ENCODE measurements around the gene RPLP2.

The RPLP2 gene

GRCh38 chr11:777288-778255, 32.2 kb upstream of the RPLP2 start, which contains the start of gene GATD1:
Gene GATD1 (minus strand): TSS chr11:777487. CDS start chr11:777462, 25 bp downstream.
- Histone ChIP-seq H3K36me3 (ENCODE audit: control insufficient read depth, low read length) (peaks cover 49% of the 10 kb centered on the region), H3K79me2 (ENCODE audit: control insufficient read depth, low read length) (peaks cover 68% of the 10 kb centered on the region), H3K4me3 (ENCODE audit: low read length) (peak within 1 kb of the TSS; percentile 95), H3K9me3 (ENCODE audit: control insufficient read depth, insufficient read depth, low read length) (no peaks in the 10 kb centered on the region), H3K9me2 (replicated peaks; ENCODE audit: control insufficient read depth, low read length) (no peaks in the 10 kb centered on the region), H4K20me1 (ENCODE audit: control insufficient read depth, insufficient read depth, low read depth, low read length) (no peaks in the 10 kb centered on the region), H3K27ac (ENCODE audit: low read depth, low read length) (peak within 1 kb of the TSS; percentile 55), H3K4me2 (ENCODE audit: low read length) (peak within 1 kb of the TSS; percentile 94), H3F3A (ENCODE audit: control insufficient read depth, insufficient read depth) (no peaks in the 10 kb centered on the region), H3K4me1 (ENCODE audit: control insufficient read depth, low read length) (peaks cover 19% of the 10 kb centered on the region), H3K27me3 (ENCODE audit: control insufficient read depth, low read length) (no peaks in the 10 kb centered on the region)
- TF ChIP-seq CTCF (IDR thresholded peaks at IDR 0.05; ENCODE audit: low read depth, low read length, poor library complexity, severe bottlenecking) (no peak), EZH2phosphoT487 (IDR thresholded peaks at IDR 0.05; ENCODE audit: borderline replicate concordance, low read length) (no peak)

- H3F3A ChIP-seq (ENCODE audit: control insufficient read depth, insufficient read depth), result no peaks in the 10 kb centered on the region
- H3K4me3 ChIP-seq (ENCODE audit: low read length), result no peak overlapping the region
- TF ChIP-seq EZH2phosphoT487 (IDR thresholded peaks at IDR 0.05; ENCODE audit: borderline replicate concordance, low read length) (no peak), CTCF (IDR thresholded peaks at IDR 0.05; ENCODE audit: low read depth, low read length, poor library complexity, severe bottlenecking) (peak; percentile 32)
- no peak overlapping the region for H3K27ac ChIP-seq (ENCODE audit: low read depth, low read length)
- H4K20me1 ChIP-seq (ENCODE audit: control insufficient read depth, insufficient read depth, low read depth, low read length), result no peaks in the 10 kb centered on the region
- peaks cover 32% of the 10 kb centered on the region for H3K36me3 ChIP-seq (ENCODE audit: control insufficient read depth, low read length)
- peaks cover 51% of the 10 kb centered on the region for H3K79me2 ChIP-seq (ENCODE audit: control insufficient read depth, low read length)
- H3K9me2 ChIP-seq (replicated peaks; ENCODE audit: control insufficient read depth, low read length), result no peaks in the 10 kb centered on the region
- no peaks in the 10 kb centered on the region for H3K9me3 ChIP-seq (ENCODE audit: control insufficient read depth, insufficient read depth, low read length)
- H3K4me1 ChIP-seq (ENCODE audit: control insufficient read depth, low read length), result peaks cover 19% of the 10 kb centered on the region
- H3K27me3 ChIP-seq (ENCODE audit: control insufficient read depth, low read length), result no peaks in the 10 kb centered on the region
- H3K4me2 ChIP-seq (ENCODE audit: low read length), result peak overlapping the region; percentile 94; the same call in 1 of the 2 replicates
Measured at GRCh38 chr11:778976-779954, 30.5 kb upstream of the RPLP2 start.

- H4K20me1 ChIP-seq (ENCODE audit: control insufficient read depth, insufficient read depth, low read depth, low read length), result no peaks in the 10 kb centered on the region
- no peaks in the 10 kb centered on the region for H3K9me2 ChIP-seq (replicated peaks; ENCODE audit: control insufficient read depth, low read length)
- no peak overlapping the region for H3K4me2 ChIP-seq (ENCODE audit: low read length)
- H3K9me3 ChIP-seq (ENCODE audit: control insufficient read depth, insufficient read depth, low read length), result no peaks in the 10 kb centered on the region
- H3K27me3 ChIP-seq (ENCODE audit: control insufficient read depth, low read length), result no peaks in the 10 kb centered on the region
- peaks cover 26% of the 10 kb centered on the region for H3K36me3 ChIP-seq (ENCODE audit: control insufficient read depth, low read length)
- no peak for TF ChIP-seq CTCF (IDR thresholded peaks at IDR 0.05; ENCODE audit: low read depth, low read length, poor library complexity, severe bottlenecking)
- TF ChIP-seq EZH2phosphoT487 (IDR thresholded peaks at IDR 0.05; ENCODE audit: borderline replicate concordance, low read length), result no peak
- no peak overlapping the region for H3K4me3 ChIP-seq (ENCODE audit: low read length)
- no peaks in the 10 kb centered on the region for H3F3A ChIP-seq (ENCODE audit: control insufficient read depth, insufficient read depth)
- H3K4me1 ChIP-seq (ENCODE audit: control insufficient read depth, low read length), result peaks cover 19% of the 10 kb centered on the region
- H3K79me2 ChIP-seq (ENCODE audit: control insufficient read depth, low read length), result peaks cover 43% of the 10 kb centered on the region
- no peak overlapping the region for H3K27ac ChIP-seq (ENCODE audit: low read depth, low read length)
Measured at GRCh38 chr11:779955-780532, 29.7 kb upstream of the RPLP2 start.

Data from DOHH2 (cell line).